ENCODE data around the gene CEACAM1.
"Not testable (repeated sequence)": the region's sequence is repeated elsewhere in the genome, so short reads cannot be mapped to it uniquely, and the experiment has no call there.

The CEACAM1 gene

DNA sequence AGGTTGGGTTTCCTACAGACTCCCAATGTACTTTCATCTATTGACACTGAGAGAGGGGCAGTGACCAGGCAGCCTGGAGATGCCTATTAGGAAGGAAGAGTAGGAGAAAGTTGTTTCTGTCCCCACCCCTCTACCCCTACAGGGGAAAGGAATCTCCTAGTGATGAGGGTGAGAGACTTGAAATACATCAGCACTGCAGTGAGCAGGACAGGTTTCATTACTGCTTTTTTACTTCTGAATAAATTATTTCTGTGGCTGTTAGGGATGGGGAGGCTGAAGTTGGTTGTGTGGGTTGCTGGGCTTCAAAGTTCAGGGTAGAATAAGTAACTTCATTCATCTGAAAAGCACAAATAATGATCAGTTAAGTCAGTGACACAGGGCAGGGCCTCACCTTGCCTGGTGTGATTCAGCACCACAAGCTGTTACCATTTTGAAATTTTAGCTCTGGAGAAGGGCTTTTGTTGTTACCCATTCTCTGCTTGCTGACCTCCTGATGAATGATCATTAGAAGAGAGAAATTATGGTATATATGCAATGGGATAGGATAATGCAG lies 19.3 kb downstream of the CEACAM1 start:
- no peak for FAIRE-seq

DNA sequence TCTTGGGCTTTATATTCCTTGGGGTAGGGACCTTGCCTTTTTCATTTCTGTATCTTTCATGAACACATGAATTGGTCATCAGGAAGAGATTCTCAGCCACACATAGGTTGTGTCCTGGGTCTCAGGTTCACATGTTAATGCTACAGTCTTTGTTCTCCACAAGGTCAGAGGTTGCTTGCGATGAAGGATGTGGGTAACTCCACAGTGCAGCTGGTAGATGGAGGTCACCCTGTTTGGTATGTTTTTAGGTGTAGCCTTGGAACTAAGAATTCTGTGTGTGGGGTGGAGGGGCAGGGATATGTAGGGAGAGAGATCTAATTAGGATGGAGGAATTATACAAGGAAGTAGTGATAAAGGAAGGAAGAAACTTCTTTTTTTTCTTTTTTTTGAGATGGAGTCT lies 23.2 kb downstream of the CEACAM1 start:
- FAIRE-seq = no peak

DNA sequence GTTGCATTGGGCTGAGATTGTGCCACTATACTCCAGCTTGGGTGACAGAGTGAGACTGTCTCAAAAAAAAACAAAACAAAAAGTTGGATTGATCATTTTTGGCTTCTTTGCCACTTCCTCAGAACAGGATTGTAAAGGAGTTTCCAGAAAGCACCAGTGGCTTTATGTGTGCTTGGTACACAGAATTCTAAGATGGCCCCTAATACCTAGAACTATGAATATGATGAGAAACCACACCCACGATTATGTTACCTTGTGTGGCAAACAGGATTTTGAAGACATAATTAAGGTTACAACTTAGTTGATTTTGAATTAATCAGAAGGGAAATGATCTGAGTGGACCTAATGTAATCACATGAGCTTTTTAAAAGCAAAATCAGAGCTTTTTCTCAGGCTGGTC lies 26.5 kb downstream of the CEACAM1 start:
- FAIRE-seq = no peak

DNA sequence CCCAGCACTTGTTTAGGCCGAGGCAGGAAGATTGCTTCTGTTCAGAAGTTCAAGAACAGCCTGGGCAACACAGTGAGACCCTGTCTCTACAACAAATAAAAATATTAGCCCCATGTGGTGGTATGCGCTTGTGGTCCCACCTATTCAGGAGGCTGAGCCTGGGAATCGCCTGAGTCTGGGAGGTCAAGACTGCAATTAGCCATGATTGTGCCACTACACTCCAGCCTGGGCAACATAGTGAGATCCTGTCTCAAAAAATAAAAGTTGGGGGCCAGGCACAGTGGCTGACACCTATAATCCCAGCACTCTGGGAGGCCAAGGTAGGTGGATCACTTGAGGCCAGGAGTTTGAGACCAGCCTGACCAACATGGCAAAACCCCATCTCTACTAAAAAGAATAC lies 27.0 kb downstream of the CEACAM1 start:
- not testable (repeated sequence) for FAIRE-seq

DNA sequence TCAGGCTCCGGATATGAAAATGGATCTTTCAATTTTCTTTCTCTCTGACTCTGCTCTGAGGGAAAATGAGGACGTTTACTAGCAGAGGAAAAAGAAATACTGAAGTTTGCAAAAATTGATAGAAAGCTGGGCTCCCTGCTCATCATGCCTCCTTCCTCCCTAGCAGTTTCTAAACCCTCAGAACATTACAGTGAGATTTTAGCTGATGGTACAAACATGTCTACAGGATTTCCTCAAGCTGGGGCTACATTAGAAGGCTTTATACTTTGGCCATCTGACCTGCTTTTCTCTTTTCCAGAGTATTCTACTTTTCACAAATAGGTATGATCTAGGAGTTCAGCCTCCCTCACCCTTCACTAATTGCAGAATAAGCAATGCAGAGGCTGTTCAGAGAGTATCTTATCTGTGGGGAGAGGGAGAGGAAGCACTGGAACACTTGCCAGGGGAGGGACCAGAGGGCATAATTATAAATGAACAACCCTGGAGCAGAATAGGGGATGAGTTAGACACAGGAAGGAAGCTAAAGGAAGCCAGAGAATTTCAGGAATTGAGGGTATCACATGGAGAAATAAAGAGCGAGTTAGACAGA lies 30.0 kb downstream of the CEACAM1 start:
- FAIRE-seq = no peak

DNA sequence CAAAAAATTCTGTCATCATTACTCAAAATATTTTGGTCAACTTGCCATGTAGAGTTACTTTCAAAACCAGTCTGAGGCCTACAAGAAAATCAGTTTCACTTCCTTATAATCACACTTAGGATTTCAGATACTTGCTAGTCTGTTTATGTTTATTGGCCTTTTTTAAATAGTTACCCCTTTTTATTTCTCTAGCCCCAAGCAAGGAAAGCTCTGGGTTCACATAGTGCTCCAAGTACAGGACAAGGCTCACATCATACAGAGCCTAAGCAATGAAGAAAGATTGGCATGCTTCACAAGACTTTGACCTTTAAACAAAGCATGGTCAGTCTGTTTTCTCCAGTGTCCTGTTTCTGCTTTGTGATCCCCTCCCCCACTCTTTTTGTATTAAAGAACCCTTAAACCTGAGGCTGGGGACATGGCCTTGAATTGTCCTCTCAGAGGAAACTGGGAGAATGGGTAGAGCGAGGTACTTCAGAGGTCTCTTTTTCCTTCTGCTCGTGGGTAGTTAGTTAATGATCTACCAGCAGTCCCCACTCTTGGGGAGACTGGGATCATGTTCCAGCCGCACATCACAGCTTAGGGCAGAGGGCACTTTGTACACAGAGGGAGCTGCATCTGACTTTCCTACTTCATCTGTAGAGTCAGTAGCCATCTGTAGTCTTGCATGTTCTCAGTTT lies 30.7 kb downstream of the CEACAM1 start:
- no peak for FAIRE-seq

DNA sequence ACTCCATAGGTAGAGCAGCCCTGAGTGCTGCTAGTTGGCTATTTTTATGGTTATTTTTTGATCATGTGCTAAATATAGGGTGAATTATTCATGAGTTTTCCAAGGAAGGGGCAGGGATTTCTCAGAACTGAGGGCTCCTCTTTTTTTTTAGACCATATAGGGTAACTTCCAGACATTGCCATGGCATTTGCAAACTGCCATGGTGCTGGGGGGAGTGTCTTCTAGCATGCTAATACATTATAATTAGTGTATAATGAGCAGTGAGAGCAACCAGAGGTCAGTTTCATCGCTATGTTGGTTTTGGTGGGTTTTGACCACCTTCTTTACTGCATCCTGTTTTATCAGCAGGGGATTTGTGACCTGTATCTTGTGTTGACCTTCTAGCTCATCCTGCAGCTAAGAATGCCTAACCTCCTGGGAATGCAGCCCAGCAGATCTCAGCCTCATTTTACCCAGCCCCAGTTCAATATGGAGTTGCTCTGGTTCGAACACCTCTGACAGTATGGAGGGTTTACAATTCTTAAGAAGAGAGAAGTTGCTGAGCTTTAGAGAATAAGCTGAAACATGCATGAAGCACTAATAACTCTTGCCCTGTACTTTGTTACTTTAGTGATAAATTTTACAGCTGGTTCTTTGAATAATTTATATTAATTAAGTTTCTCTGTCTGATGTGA lies 31.7 kb downstream of the CEACAM1 start:
- no peak for FAIRE-seq

DNA sequence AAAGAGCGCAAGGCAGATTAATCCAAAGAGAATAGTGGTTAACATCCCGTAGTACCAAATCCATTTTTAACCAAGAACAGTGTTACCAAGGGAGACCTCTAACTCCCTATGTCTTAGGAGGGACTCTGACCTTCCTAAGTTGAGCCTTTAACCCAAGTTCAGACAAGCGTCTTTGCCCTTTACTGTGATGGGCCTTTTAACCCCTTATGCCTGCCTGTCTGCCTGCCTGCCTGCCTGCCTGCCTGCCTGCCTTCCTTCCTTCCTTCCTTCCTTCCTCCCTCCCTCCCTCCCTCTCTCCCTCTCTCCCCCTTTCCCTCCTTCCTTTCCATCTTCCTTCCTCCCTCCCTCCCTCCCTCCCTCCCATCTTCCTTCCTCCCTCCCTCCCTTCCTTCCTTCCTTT lies 32.6 kb downstream of the CEACAM1 start:
- no peak for FAIRE-seq

DNA sequence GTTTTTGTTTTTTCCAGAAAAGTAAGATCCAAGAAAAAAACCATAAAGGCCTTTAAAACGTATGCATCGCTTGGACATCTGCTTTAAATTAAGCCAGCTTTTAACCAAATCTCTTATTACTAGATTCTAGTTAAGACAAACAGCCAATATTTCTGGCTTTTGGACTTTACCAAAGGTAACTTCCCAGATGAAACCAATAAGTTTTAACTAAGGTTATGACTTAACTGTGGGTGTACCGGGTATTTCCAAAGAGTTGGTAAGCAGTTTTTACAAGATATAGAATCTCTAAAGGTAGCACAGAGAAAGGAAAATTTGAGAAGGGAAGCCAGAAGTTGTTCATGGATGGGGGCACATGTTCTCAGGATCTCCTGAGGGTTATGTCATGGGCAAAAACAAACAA lies 34.0 kb downstream of the CEACAM1 start:
- no peak for FAIRE-seq

DNA sequence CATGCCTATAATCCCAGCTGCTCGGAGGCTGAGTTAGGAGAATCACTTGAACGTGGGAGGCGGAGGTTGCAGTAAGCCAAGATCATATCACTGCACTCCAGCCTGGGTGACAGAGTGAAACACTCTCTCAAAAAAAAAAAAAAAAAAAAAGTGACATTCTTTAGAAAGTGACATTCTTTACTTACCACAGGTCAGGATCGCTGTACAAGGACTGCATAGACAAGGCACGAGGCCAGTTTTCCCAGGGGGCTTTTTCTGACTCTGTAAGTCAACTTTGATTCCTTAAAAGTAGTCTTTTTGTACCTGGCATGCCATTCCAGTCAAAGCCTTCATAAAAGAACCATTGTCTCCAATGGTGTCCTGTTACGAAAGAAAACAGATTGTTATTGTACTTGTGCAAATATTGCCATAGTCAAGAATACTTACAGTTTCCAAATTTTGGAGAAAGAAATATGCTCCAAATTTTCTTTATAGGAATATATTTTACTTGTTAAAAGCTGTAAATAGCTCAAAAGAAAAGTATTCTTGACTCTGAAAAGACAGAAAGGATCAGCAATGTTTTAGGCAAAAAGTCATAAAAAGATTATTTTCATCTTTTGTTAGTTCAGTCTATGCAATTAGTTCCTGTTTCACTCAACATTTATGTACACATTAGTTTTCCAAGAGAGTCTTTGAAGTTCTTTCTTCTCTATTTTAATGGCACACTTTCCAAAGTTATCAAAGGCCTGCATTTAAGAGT lies 39.3 kb downstream of the CEACAM1 start:
- FAIRE-seq = no peak

DNA sequence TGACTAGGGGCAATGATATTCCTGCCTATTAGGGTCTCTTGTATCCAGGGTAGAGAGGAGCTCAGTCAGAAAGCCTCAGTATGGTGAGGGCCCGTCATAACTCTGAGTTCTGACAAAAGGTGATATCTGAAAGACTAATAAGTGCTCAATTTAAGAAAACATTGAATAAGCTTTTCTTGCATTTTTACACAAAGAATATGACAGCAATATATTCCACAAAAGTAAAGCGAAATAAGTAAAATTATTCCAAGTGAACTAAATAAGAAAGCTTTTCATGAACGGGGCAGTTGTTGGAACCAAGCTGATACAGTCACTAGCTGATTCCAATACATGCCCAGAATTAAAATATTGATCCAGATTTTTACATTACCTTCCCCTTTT lies 40.5 kb downstream of the CEACAM1 start:
- no peak for FAIRE-seq

DNA sequence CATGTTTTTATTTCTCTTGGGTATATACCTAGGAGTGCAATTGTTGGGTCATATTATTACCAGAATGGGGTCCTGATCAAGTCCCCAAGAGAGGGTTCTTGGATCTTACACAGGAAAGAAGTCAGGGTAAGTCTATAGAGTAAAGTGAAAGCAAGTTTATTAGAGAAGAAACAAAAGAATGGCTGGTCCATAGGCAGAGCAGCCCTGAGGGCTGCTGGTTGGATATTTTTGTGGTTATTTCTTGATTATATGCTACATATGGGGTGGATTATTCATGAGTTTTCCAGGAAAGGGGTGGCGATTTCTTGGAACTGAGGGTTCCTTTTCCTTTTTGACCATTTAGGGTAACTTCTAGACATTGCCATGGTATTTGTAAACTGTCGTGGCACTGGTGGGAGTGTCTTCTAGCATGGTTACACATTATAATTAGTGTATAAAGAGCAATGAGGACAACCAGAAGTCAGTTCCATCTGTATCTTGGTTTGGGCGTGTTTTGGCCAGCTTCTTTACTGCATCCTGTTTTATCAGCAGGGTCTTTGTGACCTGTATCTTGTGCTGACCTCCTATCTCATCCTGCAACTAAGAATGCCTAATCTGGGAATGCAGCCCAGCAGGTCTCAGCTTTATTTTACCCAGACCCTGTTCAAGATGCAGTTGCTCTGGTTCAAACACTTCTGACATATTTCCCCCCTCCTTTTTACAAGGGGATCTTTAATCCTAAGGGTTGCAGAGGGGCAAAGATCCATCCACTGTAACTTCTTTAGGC lies 41.1 kb downstream of the CEACAM1 start:
- FAIRE-seq = no peak

DNA sequence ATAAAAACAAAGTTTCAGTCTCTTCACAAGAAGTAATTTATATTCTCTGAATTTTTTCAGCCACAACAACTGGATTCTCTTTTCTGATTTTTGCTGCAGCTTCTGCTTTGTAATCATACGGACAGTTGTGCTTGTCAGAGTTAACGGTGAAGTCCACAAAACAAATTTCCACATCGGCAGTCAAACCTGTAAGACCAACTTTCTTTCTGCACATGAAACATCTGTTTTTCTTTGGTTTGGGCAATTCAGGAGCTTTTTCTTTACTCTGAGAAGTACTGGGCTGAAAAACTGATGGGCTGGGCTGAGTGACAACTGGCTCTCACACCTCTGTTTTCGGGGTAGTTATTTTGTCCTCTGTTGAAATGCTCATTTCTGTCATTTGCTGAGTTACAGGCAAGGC lies 43.2 kb downstream of the CEACAM1 start:
- FAIRE-seq = not testable (repeated sequence)

DNA sequence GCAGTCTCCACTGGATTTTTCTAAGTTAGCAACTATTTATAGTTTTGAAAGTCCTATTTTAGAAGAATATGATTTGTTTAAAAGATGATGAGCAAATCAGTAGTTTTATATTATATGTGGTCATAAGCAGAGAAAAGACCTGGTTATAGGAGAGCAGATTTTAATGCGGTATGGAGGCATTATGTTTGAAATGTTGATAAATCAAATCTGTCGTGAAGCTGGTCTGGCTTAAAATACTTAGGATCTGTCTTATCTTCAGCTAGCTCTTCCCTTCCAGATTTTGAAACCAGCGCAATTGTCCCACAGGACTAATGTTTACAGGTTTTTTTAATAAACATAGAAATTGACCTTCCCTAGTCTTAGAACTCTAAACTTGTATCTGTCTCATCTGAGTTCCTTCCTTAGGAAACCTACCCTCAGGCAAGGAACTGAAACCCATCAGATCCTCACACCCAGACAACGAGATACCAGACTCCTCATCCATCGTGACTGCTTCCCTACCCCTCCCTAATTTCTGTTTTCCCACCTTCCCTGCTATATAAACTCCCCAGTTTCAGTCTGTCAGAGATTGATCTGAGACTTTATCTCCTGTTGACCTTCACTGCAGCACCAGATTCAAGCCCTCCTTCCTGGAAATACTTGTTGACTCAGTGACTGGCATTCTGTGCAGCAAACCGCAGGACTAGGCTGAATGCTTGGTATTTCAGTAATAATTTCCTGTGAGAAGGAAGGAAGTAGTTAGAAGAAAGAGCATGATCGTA lies 47.8 kb downstream of the CEACAM1 start:
- no peak for FAIRE-seq

DNA sequence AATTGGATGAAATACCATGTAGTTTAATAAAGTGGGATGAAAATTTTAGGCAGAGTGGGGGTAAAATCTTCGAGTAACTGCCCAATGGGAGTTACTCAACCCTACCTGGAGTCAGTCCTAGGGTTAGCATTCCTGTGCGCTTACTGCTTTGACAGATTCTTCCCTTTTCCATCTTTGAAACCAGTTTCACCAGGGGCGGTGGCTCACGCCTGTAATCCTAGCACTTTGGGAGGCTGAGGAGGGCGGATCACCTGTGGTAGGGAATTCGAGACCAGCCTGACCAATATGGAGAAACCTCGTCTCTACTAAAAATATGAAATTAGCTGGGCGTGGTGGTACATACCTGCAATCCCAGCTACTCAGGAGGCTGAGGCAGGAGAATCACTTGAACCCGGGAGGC lies 48.5 kb downstream of the CEACAM1 start:
- no peak for FAIRE-seq

DNA sequence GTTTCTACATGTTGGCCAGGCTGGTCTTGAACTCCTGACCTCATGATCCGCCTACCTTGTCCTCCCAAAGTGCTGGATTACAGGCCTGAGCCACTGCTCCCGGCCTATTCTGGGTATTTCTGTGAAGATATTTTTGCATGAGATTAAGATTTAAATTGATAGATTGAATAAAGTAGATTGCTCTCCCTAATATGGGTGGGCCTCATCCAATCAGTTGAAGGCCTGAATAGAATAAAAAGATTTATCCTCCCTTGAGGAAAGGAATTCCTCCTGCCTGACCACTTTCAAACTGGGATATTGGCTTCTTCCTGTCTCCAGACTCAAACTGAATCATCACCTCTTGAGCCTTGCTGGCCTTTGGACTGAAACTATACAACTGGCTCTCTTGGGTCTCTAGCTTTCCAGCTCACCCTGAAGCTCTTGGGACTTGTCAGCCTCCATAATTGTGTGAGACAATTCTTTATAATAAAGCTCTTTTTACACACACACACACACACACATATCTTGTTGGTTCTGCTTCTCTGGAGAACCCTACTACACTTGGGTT lies 49.4 kb downstream of the CEACAM1 start:
- no peak for FAIRE-seq

DNA sequence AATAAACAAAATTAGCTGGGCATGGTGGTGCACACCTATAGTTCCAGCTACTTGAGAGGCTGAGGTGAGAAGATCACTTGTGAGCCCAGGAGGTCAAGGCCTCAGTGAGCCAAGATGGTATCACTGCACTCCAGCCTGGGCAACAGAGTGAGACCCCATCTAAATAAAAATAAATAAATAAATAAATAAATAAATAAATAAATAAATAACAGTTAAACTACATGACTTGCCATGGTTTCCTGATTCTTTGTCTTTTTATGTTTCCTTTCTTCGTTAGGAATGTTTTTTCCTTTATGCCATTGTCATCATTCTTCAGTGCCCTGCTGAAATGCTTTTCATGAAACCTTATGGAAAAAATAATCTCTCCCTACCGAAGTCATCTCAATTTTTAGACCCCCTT lies 50.3 kb downstream of the CEACAM1 start:
- no peak for FAIRE-seq

DNA sequence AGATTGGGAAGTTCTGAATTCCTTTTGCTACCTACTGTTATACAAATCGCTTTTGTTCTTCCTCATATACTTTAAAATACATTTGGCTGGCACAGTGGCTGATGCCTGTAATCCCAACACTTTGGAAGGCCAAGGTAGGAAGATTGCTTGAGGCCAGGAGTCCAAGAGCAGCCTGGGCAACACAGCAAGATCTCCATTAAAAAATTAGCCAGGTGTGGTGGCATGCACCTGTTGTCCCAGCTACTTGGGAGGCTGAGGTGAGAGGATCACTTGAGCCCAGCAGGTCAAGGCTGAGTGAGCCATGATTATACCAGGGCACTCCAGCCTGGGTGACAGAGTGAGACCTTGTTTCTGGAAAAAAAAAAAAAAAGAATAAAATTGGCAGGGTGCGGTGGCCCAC lies 51.2 kb downstream of the CEACAM1 start:
- no peak for FAIRE-seq

DNA sequence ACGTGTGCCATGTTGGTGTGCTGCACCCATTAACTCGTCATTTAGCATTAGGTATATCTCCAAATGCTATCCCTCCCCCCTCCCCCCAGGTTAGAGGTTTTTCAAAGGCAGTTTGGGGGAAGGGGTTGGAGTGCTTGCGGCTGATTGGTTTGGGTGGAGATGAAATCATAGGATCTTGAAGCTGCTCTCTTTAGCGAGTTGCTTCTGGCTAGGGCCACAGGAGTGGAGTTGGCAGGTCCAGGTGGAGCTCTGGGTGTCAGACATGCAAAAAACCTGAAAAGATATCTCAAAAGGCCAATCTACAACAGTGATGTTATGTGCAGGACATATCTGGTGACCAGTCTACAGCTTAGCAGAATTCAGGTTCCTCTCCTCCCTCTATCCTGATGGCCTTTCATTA lies 52.9 kb downstream of the CEACAM1 start:
- FAIRE-seq = no peak

DNA sequence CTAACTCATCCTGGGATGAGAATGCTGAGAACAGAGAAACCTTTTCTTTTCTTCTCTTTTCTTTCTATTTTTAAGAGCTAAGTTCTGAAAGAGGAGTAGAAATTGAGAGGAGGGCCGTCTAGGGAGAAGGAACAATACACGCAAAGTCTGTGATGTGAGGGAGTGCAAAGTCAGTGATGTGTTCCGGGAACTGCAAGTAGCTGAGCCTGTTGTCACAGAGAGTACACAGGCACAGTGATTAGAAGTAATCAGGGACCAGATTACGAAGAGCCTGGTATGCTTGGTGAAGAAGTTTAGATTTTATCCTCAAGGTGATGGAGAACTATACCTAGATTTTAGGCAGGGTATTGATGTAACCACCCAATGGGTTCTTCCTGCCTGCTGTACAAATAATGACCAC lies 53.5 kb downstream of the CEACAM1 start:
- no peak for FAIRE-seq

DNA sequence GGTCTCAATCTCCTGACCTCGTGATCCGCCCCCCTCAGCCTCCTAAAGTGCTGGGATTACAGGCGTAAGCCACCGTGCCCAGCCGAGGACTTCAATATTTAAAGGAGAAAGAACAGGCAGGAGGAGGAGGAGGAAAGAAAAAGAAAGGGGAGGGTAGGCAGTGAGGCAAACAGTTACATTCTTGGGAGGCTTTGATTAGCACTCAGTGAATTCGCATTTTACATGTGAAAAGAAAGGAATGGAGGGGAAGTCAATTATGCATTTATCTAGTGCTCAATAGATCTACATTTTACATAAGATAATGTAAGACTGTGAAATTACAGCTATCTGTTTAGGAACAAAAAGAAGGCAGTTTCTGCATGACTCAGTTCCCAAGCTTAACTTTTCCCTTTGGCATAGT lies 54.6 kb downstream of the CEACAM1 start:
- FAIRE-seq = no peak

Data from TTC549 (cell line).